NB4 (cell line): Measurements from ENCODE around the gene SLC11A1.

Experiments used
- DNase-seq: peaks from one replicate; pipeline ENCODE4 v3.0.0; 2010; ENCODE audit warnings: low read depth
- H3K4me3 ChIP-seq: one replicate; pipeline ENCODE4 v1.5.1; 2011; ENCODE audit warnings: mild to moderate bottlenecking, low read depth, low read length, moderate library complexity
- CTCF ChIP-seq: IDR thresholded peaks from one replicate; pipeline ENCODE4 v1.5.1; 2012; ENCODE audit warnings: low read depth, low read length
- MAX ChIP-seq: IDR thresholded peaks from 2 replicates; pipeline ENCODE4 v1.6.1; 2011; ENCODE audit warnings: low read depth, low read length
- MYC ChIP-seq: IDR thresholded peaks from 2 replicates; pipeline ENCODE4 v1.6.1; 2011; ENCODE audit warnings: low read depth, low read length
- POLR2A ChIP-seq: IDR thresholded peaks from 2 replicates; pipeline ENCODE4 v1.6.1; 2011; ENCODE audit warnings: mild to moderate bottlenecking; ENCODE audit not compliant: insufficient read length; ENCODE audit errors: extremely low read depth

Gene SLC11A1

GRCh38 chr2:218360453-218360852 is 21.6 kb upstream of the SLC11A1 start:
- DNase-seq: peak; percentile 93
- TF ChIP-seq MYC (no peak), POLR2A (no peak), CTCF (no peak), MAX (peak; percentile 25; the same call in 1 of the 2 replicates)
- H3K4me3 ChIP-seq: no peak overlapping the region

GRCh38 chr2:218362606-218363005 is 19.5 kb upstream of the SLC11A1 start:
- DNase-seq: no peak
- no peak overlapping the region for H3K4me3 ChIP-seq

GRCh38 chr2:218363736-218364135 is 18.3 kb upstream of the SLC11A1 start:
- no peak overlapping the region for H3K4me3 ChIP-seq
- no peak for TF ChIP-seq MAX
- TF ChIP-seq MYC: no peak
- no peak for TF ChIP-seq CTCF
- TF ChIP-seq POLR2A: no peak
- no peak for DNase-seq

More at GRCh38 chr2:218362606-218363005, 19.5 kb upstream of the SLC11A1 start:
- TF ChIP-seq POLR2A: no peak
- TF ChIP-seq MAX: no peak
- no peak for TF ChIP-seq MYC
- TF ChIP-seq CTCF: no peak

- no peak for TF ChIP-seq CTCF
- TF ChIP-seq MYC: no peak
- no peak for TF ChIP-seq POLR2A
- no peak for TF ChIP-seq MAX
- DNase-seq: no peak
- H3K4me3 ChIP-seq: no peak overlapping the region
Measured at GRCh38 chr2:218364196-218364595, 17.9 kb upstream of the SLC11A1 start.

- DNase-seq: peak; percentile 43
- H3K4me3 ChIP-seq: peak overlapping the region; percentile 84
- TF ChIP-seq MYC: no peak
- no peak for TF ChIP-seq MAX
- no peak for TF ChIP-seq POLR2A
- TF ChIP-seq CTCF: no peak
Measured at GRCh38 chr2:218366621-218367414, 15.3 kb upstream of the SLC11A1 start.
